G401 (cell line): ENCODE results near the gene RNF31. TPM values are rescaled to one million over a fixed set of nuclear protein-coding genes. Genes with fewer than 3 reads are reported as not detected.

Experiments
- DNase-seq: peaks from one replicate; pipeline ENCODE4 v3.0.0-alpha.2; 2015; ENCODE audit warnings: low spot score
- in situ Hi-C: cut with HindIII; loops from 2 replicates; pipeline ENCODE4 v1.10.0; 2016; ENCODE audit warnings: low sequenced_read_pairs, mixed read lengths
- total RNA-seq: library from RNA; depleted of rRNA; stranded (reverse); fragments of >200 nt; shearing (Covaris generic); gene quantifications from 2 replicates; pipeline ENCODE4 v1.2.3, GENCODE V29; 2014

Gene RNF31
- total RNA-seq, 1 experiment from 2014 or later, result 89.7 TPM

- in situ Hi-C loops, result no loop called here
- DNase-seq, result no peak
Observed at GRCh38 chr14:24150993-24151392, 3.7 kb downstream of the RNF31 start.

GRCh38 chr14:24151404-24152080, 4.2 kb downstream of the RNF31 start:
- no peak for DNase-seq
- in situ Hi-C loops, result no loop called here

GRCh38 chr14:24155100-24155499, 7.8 kb downstream of the RNF31 start:
- in situ Hi-C loops, result no loop called here
- DNase-seq, result no peak

GRCh38 chr14:24156840-24157239, 9.5 kb downstream of the RNF31 start:
- in situ Hi-C loops, result no loop called here
- no peak for DNase-seq

GRCh38 chr14:24157331-24157730, 10.0 kb downstream of the RNF31 start:
- in situ Hi-C loops, result no loop called here
- DNase-seq, result no peak

- in situ Hi-C loops, result no loop called here
- DNase-seq, result no peak
Observed at GRCh38 chr14:24159777-24160498, 12.6 kb downstream of the RNF31 start.

- no peak for DNase-seq
- in situ Hi-C loops, result no loop called here
Observed at GRCh38 chr14:24160499-24160849, 13.2 kb downstream of the RNF31 start.

- in situ Hi-C loops, result no loop called here
Observed at GRCh38 chr14:24160850-24161804, 13.8 kb downstream of the RNF31 start, which contains the start of gene IRF9. Gene IRF9, plus strand, starts transcription at chr14:24161265. Its CDS starts 880 bp downstream, at chr14:24162145.

GRCh38 chr14:24162093-24162492, 14.8 kb downstream of the RNF31 start:
- in situ Hi-C loops, result no loop called here
- no peak for DNase-seq

More at GRCh38 chr14:24160850-24161804, 13.8 kb downstream of the RNF31 start, which contains the start of gene IRF9:
- DNase-seq, result peak; percentile 90

GRCh38 chr14:24164518-24164991, 17.3 kb downstream of the RNF31 start:
- in situ Hi-C loops, result no loop called here
- no peak for DNase-seq

- in situ Hi-C loops, result no loop called here
- no peak for DNase-seq
Observed at GRCh38 chr14:24165785-24166184, 18.5 kb downstream of the RNF31 start.

- in situ Hi-C loops, result no loop called here
- no peak for DNase-seq
Observed at GRCh38 chr14:24167469-24168114, 20.3 kb downstream of the RNF31 start.

- DNase-seq, result peak; percentile 97
- in situ Hi-C loops, result no loop called here
Observed at GRCh38 chr14:24171422-24172260, 24.3 kb downstream of the RNF31 start, which contains the start of gene REC8. Gene REC8, plus strand, starts transcription at chr14:24172080. Its CDS starts 473 bp downstream, at chr14:24172553.

- DNase-seq, result peak; percentile 39
- in situ Hi-C loops, result no loop called here
Observed at GRCh38 chr14:24172261-24172860, 25.1 kb downstream of the RNF31 start.

GRCh38 chr14:24172871-24173281, 25.6 kb downstream of the RNF31 start:
- peak; percentile 43 for DNase-seq

GRCh38 chr14:24176599-24176998, 29.3 kb downstream of the RNF31 start:
- in situ Hi-C loops, result no loop called here
- no peak for DNase-seq

More at GRCh38 chr14:24172871-24173281, 25.6 kb downstream of the RNF31 start:
- in situ Hi-C loops, result no loop called here

- in situ Hi-C loops, result no loop called here
- DNase-seq, result no peak
Observed at GRCh38 chr14:24177041-24177825, 29.9 kb downstream of the RNF31 start.
